Measurements from ENCODE around the gene EFNA4. TPM values are rescaled to one million over a fixed set of nuclear protein-coding genes. Genes with fewer than 3 reads are reported as not detected.

EFNA4 gene
- total and polyA plus RNA-seq, 9 of the 15 experiments (the other 6 are each of a cell fraction or from before 2014, with no cell fraction given), result 0.68 to 7.4 (median 6.1) TPM

DNA sequence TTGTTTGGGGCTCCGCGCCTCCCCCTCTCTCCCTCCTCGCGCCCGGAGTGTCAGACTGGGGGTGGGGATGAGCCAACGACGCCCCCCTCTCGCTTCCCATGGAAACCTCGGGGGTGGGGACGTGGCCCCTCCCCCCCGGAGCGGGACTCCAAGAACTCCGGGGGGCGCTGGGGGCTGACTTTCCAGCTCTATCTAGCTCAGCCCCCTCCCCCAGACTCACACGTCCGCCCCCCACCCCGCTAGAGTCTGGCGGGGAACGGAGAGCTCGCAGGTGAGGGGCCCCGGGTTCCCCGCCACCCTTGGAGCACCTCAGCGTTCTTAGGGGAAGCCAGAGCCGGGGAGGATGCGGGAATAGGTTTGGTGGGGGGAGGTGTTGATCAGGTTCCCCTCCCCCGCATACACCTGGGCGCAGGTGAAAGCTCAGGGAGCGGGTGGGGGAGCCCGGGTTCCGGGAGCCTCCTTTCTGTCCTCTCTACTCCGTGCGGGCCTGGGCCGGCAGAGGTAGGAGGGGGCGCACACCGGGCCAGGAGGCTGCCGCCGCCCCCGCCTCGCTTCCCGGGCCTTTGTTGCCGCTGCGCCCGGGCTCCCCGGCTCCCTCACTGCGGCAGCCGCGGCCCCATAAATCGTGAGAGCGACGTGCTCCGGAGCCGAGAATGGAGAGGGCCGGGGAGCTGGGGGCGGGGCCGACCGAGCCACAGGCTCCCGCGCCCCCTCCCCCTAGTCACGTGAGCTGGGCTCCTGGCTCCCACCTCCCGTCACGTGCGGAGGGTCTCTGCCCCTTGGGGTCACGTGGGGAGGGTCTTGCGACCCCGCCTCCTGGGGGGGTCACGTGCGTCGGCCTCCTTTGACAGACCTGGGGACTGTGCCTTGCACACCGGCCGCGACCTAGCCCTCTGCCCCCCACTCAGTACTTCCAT lies 17.0 kb downstream of the EFNA4 start (continued):
- TF ChIP-seq CCNT2 (IDR thresholded peaks at IDR 0.05; ENCODE audit: borderline replicate concordance, extremely low read depth, insufficient read length, low read depth, low read length) (peak; percentile 40), ZFX (CRISPR knock-in tag; IDR thresholded peaks at IDR 0.05) (peak; percentile 49), PHF8 (IDR thresholded peaks at IDR 0.05; ENCODE audit: borderline replicate concordance, low read length) (no peak; the same call in 1 of the 2 replicates), IRF9 (tag; IDR thresholded peaks at IDR 0.05) (no peak), ZNF121 (CRISPR knock-in tag; conservative IDR thresholded peaks at IDR 0.05) (no peak), ILK (tag; IDR thresholded peaks at IDR 0.05; ENCODE audit: borderline replicate concordance, low read depth) (no peak), ZNF224 (CRISPR knock-in tag; IDR thresholded peaks at IDR 0.05) (no peak), DPF2 (IDR thresholded peaks at IDR 0.05) (no peak), ATF7 (IDR thresholded peaks at IDR 0.05) (0 out of 2 replicates have a peak, but pooled peaks have one; percentile 14), NONO (IDR thresholded peaks at IDR 0.05; ENCODE audit: low read depth in 2 of 2, low read length in 1 of 2) (no peak), ZNF143 (CRISPR knock-in tag; IDR thresholded peaks at IDR 0.05) (no peak), ZNF766 (CRISPR knock-in tag; conservative IDR thresholded peaks at IDR 0.05) (no peak), BCOR (IDR thresholded peaks at IDR 0.05) (no peak; the same call in 1 of the 2 replicates), ZNF384 (IDR thresholded peaks at IDR 0.05; ENCODE audit: low read depth, low read length) (no peak), KAT2B (IDR thresholded peaks at IDR 0.05; ENCODE audit: low read depth, low read length) (no peak), CCAR2 (IDR thresholded peaks at IDR 0.05; ENCODE audit: low read depth, low read length) (no peak), TAL1 (IDR thresholded peaks at IDR 0.05) (no peak)
- TF ChIP-seq, protein P1, sequence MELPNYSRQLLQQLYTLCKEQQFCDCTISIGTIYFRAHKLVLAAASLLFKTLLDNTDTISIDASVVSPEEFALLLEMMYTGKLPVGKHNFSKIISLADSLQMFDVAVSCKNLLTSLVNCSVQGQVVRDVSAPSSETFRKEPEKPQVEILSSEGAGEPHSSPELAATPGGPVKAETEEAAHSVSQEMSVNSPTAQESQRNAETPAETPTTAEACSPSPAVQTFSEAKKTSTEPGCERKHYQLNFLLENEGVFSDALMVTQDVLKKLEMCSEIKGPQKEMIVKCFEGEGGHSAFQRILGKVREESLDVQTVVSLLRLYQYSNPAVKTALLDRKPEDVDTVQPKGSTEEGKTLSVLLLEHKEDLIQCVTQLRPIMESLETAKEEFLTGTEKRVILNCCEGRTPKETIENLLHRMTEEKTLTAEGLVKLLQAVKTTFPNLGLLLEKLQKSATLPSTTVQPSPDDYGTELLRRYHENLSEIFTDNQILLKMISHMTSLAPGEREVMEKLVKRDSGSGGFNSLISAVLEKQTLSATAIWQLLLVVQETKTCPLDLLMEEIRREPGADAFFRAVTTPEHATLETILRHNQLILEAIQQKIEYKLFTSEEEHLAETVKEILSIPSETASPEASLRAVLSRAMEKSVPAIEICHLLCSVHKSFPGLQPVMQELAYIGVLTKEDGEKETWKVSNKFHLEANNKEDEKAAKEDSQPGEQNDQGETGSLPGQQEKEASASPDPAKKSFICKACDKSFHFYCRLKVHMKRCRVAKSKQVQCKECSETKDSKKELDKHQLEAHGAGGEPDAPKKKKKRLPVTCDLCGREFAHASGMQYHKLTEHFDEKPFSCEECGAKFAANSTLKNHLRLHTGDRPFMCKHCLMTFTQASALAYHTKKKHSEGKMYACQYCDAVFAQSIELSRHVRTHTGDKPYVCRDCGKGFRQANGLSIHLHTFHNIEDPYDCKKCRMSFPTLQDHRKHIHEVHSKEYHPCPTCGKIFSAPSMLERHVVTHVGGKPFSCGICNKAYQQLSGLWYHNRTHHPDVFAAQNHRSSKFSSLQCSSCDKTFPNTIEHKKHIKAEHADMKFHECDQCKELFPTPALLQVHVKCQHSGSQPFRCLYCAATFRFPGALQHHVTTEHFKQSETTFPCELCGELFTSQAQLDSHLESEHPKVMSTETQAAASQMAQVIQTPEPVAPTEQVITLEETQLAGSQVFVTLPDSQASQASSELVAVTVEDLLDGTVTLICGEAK (IDR thresholded peaks at IDR 0.05), result no peak
- TF ChIP-seq, protein P1 (CRISPR knock-in tag; IDR thresholded peaks at IDR 0.05), result no peak

Data from K562 (cell line).